MM.1S (cell line): ENCODE measurements around the gene YTHDF1.

Source experiments
- CTCF ChIP-seq: fragments of 300-600 bp; sonication (generic); IDR thresholded peaks from 2 replicates; pipeline ENCODE4 v1.5.1; 2016; ENCODE audit warnings: antibody characterized with exemption, low read length, mixed read lengths
- EZH2 ChIP-seq: fragments of 300-600 bp; sonication (generic); optimal IDR thresholded peaks from 2 replicates; pipeline ENCODE3; 2017; ENCODE audit warnings: low read depth, mild to moderate bottlenecking, antibody characterized with exemption, low read length, mixed read lengths
- EZH2phosphoT487 ChIP-seq: fragments of 300-600 bp; sonication (generic); IDR thresholded peaks from 2 replicates; pipeline ENCODE4 v1.6.1; 2018; ENCODE audit warnings: antibody characterized with exemption, low read length

GRCh38 chr20:63194797-63195173, 21.1 kb downstream of the YTHDF1 start:
- TF ChIP-seq CTCF (no peak), EZH2 (no peak), EZH2phosphoT487 (no peak)
